Embryonic facial prominence (tissue), 1 donor: ENCODE data around the gene UBE2M.
"Not testable (repeated sequence)": the region's sequence is repeated elsewhere in the genome, so short reads cannot be mapped to it uniquely, and the experiment has no call there.

Source experiments
- DNase-seq: peaks from one replicate; pipeline ENCODE4 v3.0.0-alpha.2; 2016; ENCODE audit errors: extremely low spot score

The UBE2M gene

DNA sequence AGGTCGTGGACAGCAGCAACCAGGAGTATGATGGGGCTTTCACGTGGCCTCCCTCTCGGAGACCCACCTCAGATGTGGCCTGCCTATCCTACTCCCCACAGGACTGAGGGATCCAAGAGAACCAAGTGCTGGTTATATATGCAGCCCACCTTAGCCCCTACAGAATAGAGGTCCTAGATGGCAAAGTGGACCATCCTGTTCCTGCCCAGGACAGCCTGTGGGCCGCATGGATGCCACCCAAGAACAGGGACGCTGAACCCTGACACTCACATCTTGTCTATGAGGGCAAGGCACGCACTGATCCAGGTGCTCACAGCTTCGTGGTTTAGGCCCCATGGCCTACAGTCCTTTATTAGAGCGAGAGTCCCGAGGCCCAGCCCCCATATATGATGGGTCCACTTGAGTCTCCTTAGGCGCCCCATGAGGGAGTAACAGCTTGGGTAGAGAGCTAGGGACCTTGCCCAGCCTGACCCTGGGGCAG, 45.2 kb downstream of the UBE2M start:
- DNase-seq = no peak

DNA sequence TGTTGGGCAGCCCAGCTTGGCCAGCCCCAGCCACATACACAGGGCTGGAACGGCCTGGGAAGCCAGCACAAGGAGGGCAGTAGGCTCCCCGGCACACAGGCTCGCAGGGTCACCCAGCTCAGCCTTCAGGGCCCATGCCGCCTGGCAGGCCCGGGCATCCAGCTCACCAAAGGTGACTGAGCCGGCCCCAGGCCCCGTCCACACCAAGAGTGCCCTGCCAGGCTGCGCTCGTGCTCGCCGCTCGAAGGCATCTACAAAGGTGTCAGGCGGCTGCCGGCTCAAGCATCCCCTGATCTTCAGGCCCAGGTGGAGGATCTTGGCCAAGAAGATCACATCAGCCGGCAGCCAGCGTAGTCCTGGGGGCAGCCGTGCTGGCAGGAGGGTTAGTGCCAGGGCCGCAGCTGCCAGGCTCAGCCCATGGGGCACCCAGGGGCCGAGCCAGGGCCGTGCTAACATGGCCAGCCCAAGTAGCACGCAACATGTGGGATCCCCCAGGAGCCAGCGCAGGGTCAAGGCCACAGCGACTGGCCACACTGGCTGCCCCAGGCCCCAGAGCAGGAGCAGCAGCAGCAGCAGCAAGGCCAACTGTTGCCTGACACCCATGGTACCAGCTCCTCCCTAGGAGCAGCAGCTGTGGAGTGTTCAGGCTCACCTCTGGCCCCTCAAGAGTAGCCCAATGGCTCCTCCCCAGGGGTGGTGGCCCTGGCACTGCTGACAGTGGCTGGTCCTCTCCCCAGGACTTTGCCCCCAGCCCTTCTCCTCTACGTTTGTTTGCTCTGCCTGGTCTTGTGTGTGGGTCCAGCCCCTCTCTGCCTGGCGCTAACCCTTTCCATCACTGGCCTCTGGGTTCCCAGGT, 46.8 kb downstream of the UBE2M start, which contains the start of gene SLC27A5:
TSS of gene SLC27A5 (minus strand) at position 640 of the 856 bp plus-strand sequence. CDS start at position 603, 37 bp downstream.
- DNase-seq = no peak

DNA sequence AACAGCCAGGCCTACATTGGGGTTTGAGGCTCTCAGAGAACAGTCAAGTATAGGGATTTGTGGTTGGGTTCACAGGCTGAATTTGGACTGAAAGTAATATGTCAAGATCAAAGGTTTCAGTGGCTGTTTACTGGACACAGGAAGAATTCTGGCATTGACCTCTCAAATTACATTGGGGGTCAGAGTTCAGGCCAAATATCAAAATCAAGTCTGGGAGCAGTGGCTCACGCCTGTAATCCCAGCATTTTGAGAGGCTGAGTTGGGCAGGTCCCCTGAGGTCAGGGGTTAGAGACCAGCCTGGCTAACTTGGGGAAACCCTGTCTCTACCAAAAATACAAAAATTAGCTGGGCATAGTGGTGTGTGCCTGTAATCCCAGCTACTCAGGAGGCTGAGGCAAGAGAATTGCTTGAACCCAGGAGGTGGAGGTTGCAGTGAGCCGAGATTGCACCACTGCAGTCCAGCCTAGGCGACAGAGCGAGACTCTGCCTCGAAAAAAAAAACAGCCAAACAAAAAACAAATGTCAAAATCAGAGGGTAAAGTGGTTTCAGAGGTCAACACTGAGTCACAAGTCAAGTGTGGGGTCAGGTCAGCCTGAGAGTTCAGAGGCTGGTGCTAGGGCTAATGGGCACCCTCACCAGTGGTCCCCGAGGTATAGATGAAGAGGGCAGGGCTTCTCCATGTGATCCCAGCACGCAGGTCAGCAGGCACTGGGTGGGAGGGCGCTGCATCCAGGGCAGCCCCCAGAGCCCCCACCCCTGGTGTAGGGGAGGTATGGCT, 48.1 kb downstream of the UBE2M start:
- DNase-seq = no peak

DNA sequence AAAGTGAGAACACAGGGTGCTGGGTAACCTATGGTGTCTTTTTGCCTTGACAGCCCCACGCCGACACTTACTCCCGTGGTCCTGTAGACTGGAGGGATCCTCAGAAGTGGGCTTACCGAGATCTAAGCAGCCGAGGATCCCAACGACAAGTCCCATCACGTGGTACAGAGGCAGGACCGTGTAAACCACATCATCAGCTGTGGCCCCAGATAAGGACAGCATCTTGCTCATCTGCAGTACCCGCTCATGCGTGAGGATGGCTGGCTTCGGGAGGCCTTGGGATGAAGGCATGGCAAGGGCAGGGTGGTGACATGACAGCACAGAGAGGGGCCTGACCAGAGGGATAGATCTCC, 48.7 kb downstream of the UBE2M start:
- no peak for DNase-seq

DNA sequence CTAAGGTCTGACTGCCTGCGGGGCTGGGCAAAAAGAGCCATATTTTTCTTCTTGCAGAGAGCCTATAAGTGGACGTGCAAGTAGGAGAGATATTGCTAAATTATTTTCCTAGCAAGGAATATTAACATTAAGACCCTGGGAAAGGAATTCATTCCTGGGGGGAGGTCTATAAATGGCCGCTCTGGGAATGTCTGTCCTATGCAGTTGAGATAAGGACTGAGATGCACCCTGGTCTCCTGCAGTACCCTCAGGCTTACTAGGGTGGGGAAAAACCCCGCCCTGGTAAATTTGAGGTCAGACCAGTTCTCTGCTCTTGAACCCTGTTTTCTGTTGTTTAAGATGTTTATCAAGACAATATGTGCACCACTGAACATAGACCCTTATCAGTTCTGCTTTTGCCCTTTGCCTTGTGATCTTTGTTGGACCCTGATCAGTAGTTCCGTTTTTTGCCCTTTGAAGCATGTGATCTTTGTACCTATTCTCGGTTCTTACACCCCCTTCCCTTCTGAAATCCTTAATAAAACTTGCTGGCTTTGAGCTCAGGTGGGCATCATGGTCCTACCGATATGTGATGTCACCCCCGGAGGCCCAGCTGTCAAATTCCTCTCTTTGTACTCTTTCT, 50.7 kb downstream of the UBE2M start:
- DNase-seq = not testable (repeated sequence)
